Common myeloid progenitor, CD34-positive (primary cell): ENCODE data around the gene CDHR3.

Experiments used
- CTCF ChIA-PET: fragments of 350-600 bp; sonication (Branson Sonifier 250); formaldehyde crosslinking; loops from one replicate; lab custom pipeline; 2021; ENCODE audit warnings: antibody characterized with exemption; lab: Charles Lee
- POLR2A ChIA-PET: fragments of 350-600 bp; sonication (Branson Sonifier 250); formaldehyde crosslinking; loops from one replicate; lab custom pipeline; 2021; ENCODE audit warnings: antibody characterized with exemption; lab: Charles Lee
- DNase-seq, 3 donors: peaks; one replicate each; pipeline versions ENCODE4 v3.0.0 to v3.0.0-alpha.2; 2013
- H3K27ac ChIP-seq, 2 experiments: 1 replicate in 1 of 2; 2 replicates in 1 of 2; pipeline ENCODE4 v1.7.0; 2013; ENCODE audit warnings: inconsistent platforms in 2 of 2, low read length in 2 of 2, mild to moderate bottlenecking in 2 of 2, low read depth in 1 of 2, moderate library complexity in 1 of 2; ENCODE audit not compliant: severe bottlenecking in 2 of 2, insufficient read depth in 1 of 2, poor library complexity in 1 of 2
- H3K27me3 ChIP-seq, 5 experiments: replicated peaks in 2 of 5; 1 replicate in 3 of 5; 2 replicates in 2 of 5; pipeline versions ENCODE4 v1.6.1 to v1.7.0; 2013; ENCODE audit warnings: low read length in 4 of 5, mild to moderate bottlenecking in 2 of 5, moderate library complexity in 2 of 5, inconsistent platforms in 1 of 5; ENCODE audit not compliant: insufficient read depth in 5 of 5, control insufficient read depth in 4 of 5
- H3K36me3 ChIP-seq, 4 experiments: 1 replicate in 2 of 4; 2 replicates in 2 of 4; pipeline versions ENCODE4 v1.6.1 to v1.7.0; 2013; ENCODE audit warnings: low read length in 3 of 4, control low read depth in 1 of 4, mild to moderate bottlenecking in 1 of 4; ENCODE audit not compliant: control insufficient read depth in 4 of 4, insufficient read depth in 4 of 4
- H3K4me1 ChIP-seq, 4 experiments: 1 replicate in 3 of 4; 2 replicates in 1 of 4; pipeline versions ENCODE4 v1.6.1 to v1.7.1; 2013; ENCODE audit warnings: low read length in 3 of 4, mild to moderate bottlenecking in 3 of 4, control low read depth in 1 of 4, inconsistent platforms in 1 of 4, moderate library complexity in 1 of 4; ENCODE audit not compliant: control insufficient read depth in 4 of 4, insufficient read depth in 4 of 4; ENCODE audit errors: control extremely low read depth in 1 of 4
- H3K4me3 ChIP-seq, 7 experiments: 1 replicate in 4 of 7; 2 replicates in 3 of 7; pipeline versions ENCODE4 v1.5.1 to v1.7.0; 2013; ENCODE audit warnings: mild to moderate bottlenecking in 7 of 7, low read length in 6 of 7, moderate library complexity in 6 of 7, inconsistent platforms in 2 of 7, low read depth in 2 of 7, control low read depth in 1 of 7; ENCODE audit not compliant: insufficient read depth in 4 of 7, control insufficient read depth in 1 of 7; ENCODE audit errors: extremely low read depth in 1 of 7
- H3K9me3 ChIP-seq, 5 experiments: 1 replicate in 4 of 5; 2 replicates in 1 of 5; pipeline versions ENCODE4 v1.6.1 to v1.7.1; 2013; ENCODE audit warnings: low read length in 4 of 5, mild to moderate bottlenecking in 2 of 5, inconsistent platforms in 1 of 5, low read depth in 1 of 5, moderate library complexity in 1 of 5; ENCODE audit not compliant: control insufficient read depth in 4 of 5, insufficient read depth in 2 of 5; ENCODE audit errors: control extremely low read depth in 1 of 5
- WGBS: methylation state at CpG from one replicate; pipeline ENCODE4 v1.1.5; 2013; ENCODE audit not compliant: insufficient coverage; 5-methylcytosine and 5-hydroxymethylcytosine counted together

CDHR3 gene

DNA sequence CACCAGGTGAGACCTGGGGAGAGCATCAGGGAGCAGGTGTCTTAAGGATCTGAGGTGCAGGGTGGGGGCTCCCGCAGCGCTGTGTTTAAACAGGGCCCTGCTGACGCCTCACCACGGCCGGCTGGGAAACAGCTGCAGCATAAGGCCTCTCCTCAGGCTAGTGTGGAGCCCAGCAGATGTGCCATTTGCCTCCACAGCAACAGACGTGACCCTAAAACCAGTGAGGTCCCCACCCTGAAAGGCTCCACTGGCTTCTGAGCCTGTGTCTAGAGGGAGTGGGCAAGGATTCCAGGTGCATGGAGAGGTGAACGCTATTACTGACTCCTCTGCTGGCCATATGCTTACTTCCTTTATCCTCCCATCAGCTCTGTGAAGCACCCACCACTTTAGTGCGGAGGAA is 101.3 kb downstream of the CDHR3 start:
- Histone ChIP-seq H3K27ac (no peak overlapping the region), H3K4me3 (no peak overlapping the region), H3K27me3 (no peaks in the 10 kb centered on the region), H3K9me3 (peaks cover 0 to 3% (median 0%) of the 10 kb centered on the region in 5 experiments), H3K36me3 (no peaks in the 10 kb centered on the region), H3K4me1 (peaks cover 7 to 73% (median 55%) of the 10 kb centered on the region in 4 experiments)
- 82% methylated on average over 7 of the region's 8 CpGs for WGBS
- DNase-seq: peak in 2 of 3 donors; percentile 52 to 72
- ChIA-PET POLR2A (no interaction called here), CTCF (interaction anchor here (0.8 to 1.3 kb wide), 4 partner anchors 17 to 91 kb away, joined by 3 to 4 read pairs (median 4); no protein-coding TSS in a partner anchor)

DNA sequence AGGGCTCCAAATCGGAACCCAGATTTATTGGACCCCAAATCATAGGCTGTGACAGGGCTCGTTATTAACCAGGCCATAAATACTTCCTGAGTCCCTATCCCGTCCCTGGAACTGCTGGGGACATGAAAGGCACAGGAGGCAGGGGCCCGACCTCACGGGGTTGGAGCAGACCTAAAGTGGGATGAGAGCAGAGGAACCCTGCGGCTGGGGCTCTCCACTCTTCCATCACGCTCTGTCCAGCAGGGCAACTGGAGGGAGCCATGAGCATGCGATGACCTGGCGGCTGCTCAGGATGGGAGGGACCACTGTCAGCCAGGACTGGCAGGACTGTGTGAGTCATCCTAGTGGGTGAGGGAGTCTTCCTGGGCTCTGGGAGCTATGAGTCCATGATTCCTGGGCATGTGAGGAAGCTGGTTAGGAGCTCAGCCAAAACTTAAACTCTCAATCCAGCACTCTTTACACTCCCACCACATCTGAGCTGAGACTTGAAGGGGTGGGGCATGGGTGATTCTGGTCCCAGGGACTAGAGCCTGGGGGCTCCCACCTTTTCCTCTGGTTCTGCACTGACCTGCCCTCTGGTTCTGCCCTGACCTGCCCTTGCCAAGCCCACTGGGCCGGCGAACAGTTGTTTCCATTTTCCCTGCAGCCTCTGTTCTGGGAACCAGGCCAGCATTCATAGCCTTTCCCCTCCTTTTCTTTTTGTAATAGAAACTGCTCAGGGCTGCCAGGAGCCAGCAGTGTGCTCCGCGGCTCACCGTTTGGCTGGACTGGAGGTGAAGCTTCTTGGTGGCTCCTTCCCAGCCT is 101.9 kb downstream of the CDHR3 start:
- ChIA-PET POLR2A (no interaction called here), CTCF (interaction anchor here (1.0 to 1.5 kb wide), 3 partner anchors 35 to 90 kb away, joined by 4 read pairs; no protein-coding TSS in a partner anchor)
- H3K4me3 ChIP-seq: peak overlapping the region in 3 of 7 experiments; percentile 1 to 36 (median 25)
- H3K27ac ChIP-seq: no peak overlapping the region
- no peaks in the 10 kb centered on the region for H3K27me3 ChIP-seq
- H3K36me3 ChIP-seq: no peaks in the 10 kb centered on the region
- peaks cover 7 to 74% (median 58%) of the 10 kb centered on the region in 4 experiments for H3K4me1 ChIP-seq
- DNase-seq: peak in 1 of 3 donors; percentile 35
- H3K9me3 ChIP-seq: peaks cover 0 to 3% (median 0%) of the 10 kb centered on the region in 5 experiments
- WGBS: 67% methylated on average over 14 of the region's 14 CpGs

DNA sequence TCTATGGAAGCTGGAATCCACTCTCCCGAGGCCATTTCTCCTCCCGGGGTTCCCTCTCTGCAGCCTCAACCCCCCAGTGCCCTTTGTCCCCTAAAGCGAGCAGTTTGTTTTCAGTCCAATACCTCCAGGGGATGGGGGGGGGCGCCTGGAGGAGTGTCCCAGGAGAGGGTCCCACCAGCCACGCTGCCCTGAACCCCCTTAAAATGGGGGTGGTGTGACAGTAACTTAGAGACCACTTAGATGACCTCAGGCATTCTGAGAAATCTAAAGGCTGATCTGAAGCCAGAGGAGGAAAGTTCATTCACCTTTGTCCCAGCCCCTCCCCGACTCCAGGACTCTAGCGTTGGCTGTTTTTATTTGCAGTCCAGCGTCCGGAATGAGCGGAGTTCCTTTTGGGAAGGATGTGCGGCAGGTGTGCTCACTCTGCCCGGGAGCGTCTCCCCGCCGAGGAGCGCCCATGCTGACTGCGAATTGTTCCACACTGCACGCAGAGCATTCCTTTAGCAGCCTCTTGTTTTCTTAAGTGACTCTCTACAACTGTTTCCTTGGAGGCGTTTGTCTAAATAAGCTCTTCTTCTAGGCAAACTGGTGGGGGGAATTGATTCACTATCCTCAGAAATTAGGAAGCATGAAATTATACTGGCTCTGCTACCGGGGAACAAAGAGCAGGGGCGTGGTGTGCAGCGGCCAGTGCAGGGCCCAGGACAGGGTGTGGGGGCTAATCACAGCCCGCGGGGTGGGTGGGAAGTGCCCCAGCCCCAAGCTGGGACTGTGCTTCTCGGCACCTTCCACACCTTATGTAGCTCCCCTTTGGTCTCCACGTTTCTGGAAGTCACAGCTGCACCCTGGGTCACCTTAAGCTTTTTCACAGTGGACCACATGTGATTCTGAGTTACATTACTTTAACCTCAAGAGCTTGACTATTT is 102.8 kb downstream of the CDHR3 start:
- DNase-seq: no peak
- WGBS: 92% methylated on average over 20 of the region's 26 CpGs
- peaks cover 9 to 82% (median 66%) of the 10 kb centered on the region in 4 experiments for H3K4me1 ChIP-seq
- peaks cover 0 to 2% (median 0%) of the 10 kb centered on the region in 5 experiments for H3K9me3 ChIP-seq
- H3K36me3 ChIP-seq: no peaks in the 10 kb centered on the region
- no peak overlapping the region for H3K27ac ChIP-seq
- peak overlapping the region in 3 of 7 experiments; percentile 1 to 36 (median 25) for H3K4me3 ChIP-seq
- CTCF ChIA-PET: interaction anchor here (1.0 to 1.5 kb wide), 4 partner anchors 15 to 89 kb away, joined by 3 to 4 read pairs (median 4); no protein-coding TSS in a partner anchor
- no peaks in the 10 kb centered on the region for H3K27me3 ChIP-seq
- POLR2A ChIA-PET: no interaction called here

DNA sequence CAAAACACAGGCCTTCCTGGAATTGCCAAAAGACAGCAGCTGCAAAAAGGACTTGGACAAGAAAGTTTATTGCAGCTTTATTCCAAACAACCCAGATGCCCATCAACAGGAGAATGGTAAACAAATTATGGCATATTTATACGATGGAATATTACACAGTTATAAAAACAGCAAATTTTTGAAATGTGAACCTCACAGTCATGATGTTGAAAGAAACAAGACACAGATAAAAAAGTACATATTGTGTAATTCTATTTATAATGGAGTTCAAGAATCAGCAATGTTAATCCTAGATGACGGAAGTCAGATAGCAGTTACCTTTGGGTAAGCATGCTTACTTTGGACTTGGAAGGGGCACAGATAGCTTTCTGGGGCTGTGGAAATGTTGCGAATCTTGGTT is 104.6 kb downstream of the CDHR3 start:
- 100% methylated on average over 2 of the region's 3 CpGs for WGBS
- H3K9me3 ChIP-seq: no peaks in the 10 kb centered on the region
- CTCF ChIA-PET: interaction anchor here (1.1 to 8.4 kb wide), 6 partner anchors 11 to 88 kb away, joined by 3 to 56 read pairs (median 4); partner anchors contain the start of gene SYPL1
- H3K27ac ChIP-seq: no peak overlapping the region
- DNase-seq: no peak
- H3K4me3 ChIP-seq: no peak overlapping the region
- no peaks in the 10 kb centered on the region for H3K36me3 ChIP-seq
- POLR2A ChIA-PET: interaction anchor here (1.6 kb wide), 1 partner anchor 44 kb away, joined by 8 read pairs; the partner anchor contains the start of gene SYPL1
- peaks cover 21 to 84% (median 78%) of the 10 kb centered on the region in 4 experiments for H3K4me1 ChIP-seq
- H3K27me3 ChIP-seq: no peaks in the 10 kb centered on the region

DNA sequence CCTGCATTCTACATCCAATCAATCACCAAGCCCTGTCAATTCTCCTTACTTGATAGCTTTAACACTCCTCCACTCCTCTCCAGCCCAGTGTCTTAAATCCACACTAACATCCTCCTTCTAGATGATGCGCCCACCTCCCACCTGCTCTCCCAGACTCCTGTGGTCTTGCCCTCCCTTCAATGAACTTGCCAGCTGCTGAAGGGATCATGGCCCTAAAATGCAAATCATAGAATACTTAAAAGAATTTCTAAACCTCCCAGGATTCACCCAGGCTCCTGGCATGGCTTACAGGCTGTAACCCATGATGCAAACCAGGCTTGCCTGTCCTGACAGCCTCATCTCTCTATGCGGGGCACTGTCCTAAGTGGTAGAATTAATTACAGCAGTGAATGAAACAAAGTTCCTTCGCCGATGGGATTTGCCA is 105.5 kb downstream of the CDHR3 start:
- CTCF ChIA-PET: interaction anchor here (0.6 to 8.4 kb wide), 6 partner anchors 12 to 87 kb away, joined by 3 to 56 read pairs (median 4); partner anchors contain the start of gene SYPL1

DNA sequence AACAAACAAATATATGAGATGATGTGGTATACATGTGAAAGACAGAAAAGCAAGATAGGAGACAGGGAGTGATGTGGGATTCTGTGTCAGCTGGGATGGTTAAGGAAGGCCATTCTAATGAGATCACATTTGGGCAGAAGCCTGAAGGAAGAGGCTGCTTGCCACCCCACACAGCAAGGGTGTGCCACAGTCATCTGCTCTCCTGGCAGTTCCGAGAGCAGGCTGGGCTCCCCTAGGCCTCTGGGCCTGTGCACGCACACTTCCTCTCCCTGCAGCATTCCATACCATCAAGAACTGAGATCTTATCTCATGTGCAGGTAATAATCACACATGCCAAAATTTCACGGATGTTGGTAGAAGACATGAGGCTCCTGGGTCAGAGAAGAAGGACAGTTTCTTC is 105.9 kb downstream of the CDHR3 start:
- CTCF ChIA-PET: interaction anchor here (1.0 to 8.4 kb wide), 5 partner anchors 12 to 85 kb away, joined by 3 to 56 read pairs (median 6); partner anchors contain the start of gene SYPL1
- DNase-seq: no peak
- POLR2A ChIA-PET: interaction anchor here (1.6 kb wide), 1 partner anchor 42 kb away, joined by 8 read pairs; the partner anchor contains the start of gene SYPL1
- Histone ChIP-seq H3K27me3 (no peaks in the 10 kb centered on the region), H3K4me3 (no peak overlapping the region), H3K4me1 (peaks cover 23 to 84% (median 79%) of the 10 kb centered on the region in 4 experiments), H3K9me3 (no peaks in the 10 kb centered on the region), H3K27ac (peak overlapping the region; percentile 7 to 33), H3K36me3 (no peaks in the 10 kb centered on the region)
- 67% methylated on average over 3 of the region's 3 CpGs for WGBS

More for the DNA sequence above, 105.5 kb downstream of the CDHR3 start:
- H3K27me3 ChIP-seq: no peaks in the 10 kb centered on the region
- peaks cover 26 to 84% (median 78%) of the 10 kb centered on the region in 4 experiments for H3K4me1 ChIP-seq
- peak overlapping the region in 1 of 2 experiments; percentile 7 for H3K27ac ChIP-seq
- POLR2A ChIA-PET: interaction anchor here (1.6 kb wide), 1 partner anchor 43 kb away, joined by 8 read pairs; the partner anchor contains the start of gene SYPL1
- no peak for DNase-seq
- WGBS: 95% methylated on average over 4 of the region's 4 CpGs
- no peaks in the 10 kb centered on the region for H3K36me3 ChIP-seq
- no peaks in the 10 kb centered on the region for H3K9me3 ChIP-seq
- no peak overlapping the region for H3K4me3 ChIP-seq
